Neural cell (in vitro differentiated cells): ENCODE measurements around the gene CRYGS.

Experiments used
- EZH2 ChIP-seq: fragments of 200-600, 300-800 bp; shearing (Covaris generic), sonication (generic); IDR thresholded peaks from 2 replicates; pipeline ENCODE4 v1.6.1; 2014; ENCODE audit warnings: antibody characterized with exemption, low read length, borderline replicate concordance, mild to moderate bottlenecking; ENCODE audit not compliant: insufficient read depth, poor library complexity, severe bottlenecking
- POLR2AphosphoS5 ChIP-seq: IDR thresholded peaks from 2 replicates; pipeline ENCODE4 v1.6.1; 2012
- RAD21 ChIP-seq: fragments of 450-650 bp; conservative IDR thresholded peaks from 2 replicates; pipeline ENCODE4 v1.6.1; 2014; ENCODE audit warnings: antibody characterized with exemption, mild to moderate bottlenecking, moderate library complexity
- TF ChIP-seq, protein P1 (sequence below): fragments of 450-650 bp; IDR thresholded peaks from 2 replicates; pipeline ENCODE4 v1.5.1; 2014; ENCODE audit warnings: antibody characterized with exemption, mild to moderate bottlenecking, moderate library complexity; ENCODE audit not compliant: poor library complexity, severe bottlenecking

DNA sequence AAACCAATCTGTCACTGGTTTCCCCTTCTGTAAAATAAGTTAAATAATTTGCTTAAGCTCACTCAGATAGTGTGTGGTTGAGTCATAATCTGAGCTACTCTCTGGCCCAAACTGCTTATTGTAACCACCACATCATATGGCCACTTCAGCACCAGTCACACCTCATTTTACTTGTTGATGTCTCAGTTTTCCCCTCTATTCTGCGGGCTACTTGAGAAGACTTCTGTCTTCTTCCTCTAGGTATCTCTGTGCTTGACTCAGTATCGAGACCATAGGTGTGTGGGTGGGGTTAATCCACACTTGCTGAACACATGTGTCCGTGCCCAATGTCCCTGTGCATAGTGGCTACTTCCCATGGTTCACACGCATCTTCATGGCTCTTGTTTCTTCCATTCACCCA is 32.9 kb downstream of the CRYGS start:
- TF ChIP-seq, protein P1, sequence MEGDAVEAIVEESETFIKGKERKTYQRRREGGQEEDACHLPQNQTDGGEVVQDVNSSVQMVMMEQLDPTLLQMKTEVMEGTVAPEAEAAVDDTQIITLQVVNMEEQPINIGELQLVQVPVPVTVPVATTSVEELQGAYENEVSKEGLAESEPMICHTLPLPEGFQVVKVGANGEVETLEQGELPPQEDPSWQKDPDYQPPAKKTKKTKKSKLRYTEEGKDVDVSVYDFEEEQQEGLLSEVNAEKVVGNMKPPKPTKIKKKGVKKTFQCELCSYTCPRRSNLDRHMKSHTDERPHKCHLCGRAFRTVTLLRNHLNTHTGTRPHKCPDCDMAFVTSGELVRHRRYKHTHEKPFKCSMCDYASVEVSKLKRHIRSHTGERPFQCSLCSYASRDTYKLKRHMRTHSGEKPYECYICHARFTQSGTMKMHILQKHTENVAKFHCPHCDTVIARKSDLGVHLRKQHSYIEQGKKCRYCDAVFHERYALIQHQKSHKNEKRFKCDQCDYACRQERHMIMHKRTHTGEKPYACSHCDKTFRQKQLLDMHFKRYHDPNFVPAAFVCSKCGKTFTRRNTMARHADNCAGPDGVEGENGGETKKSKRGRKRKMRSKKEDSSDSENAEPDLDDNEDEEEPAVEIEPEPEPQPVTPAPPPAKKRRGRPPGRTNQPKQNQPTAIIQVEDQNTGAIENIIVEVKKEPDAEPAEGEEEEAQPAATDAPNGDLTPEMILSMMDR: no peak
- TF ChIP-seq POLR2AphosphoS5: no peak
- TF ChIP-seq RAD21: no peak
- TF ChIP-seq EZH2: no peak
